Activated CD4-positive, alpha-beta memory T cell treated with anti-CD3 and anti-CD28 coated beads for 36 hours (primary cell): ENCODE results near the gene GMDS. TPM values are rescaled to one million over a fixed set of nuclear protein-coding genes. Genes with fewer than 3 reads are reported as not detected.
"Not testable (repeated sequence)": the region's sequence is repeated elsewhere in the genome, so short reads cannot be mapped to it uniquely, and the experiment has no call there.

ENCODE experiments used
- CTCF ChIA-PET: fragments of 350-600 bp; sonication (Branson Sonifier 250); formaldehyde crosslinking; loops from one replicate; lab custom pipeline; 2021; ENCODE audit warnings: antibody characterized with exemption, inconsistent platforms; lab: Charles Lee
- POLR2A ChIA-PET: fragments of 350-600 bp; sonication (Branson Sonifier 250); formaldehyde crosslinking; loops from one replicate; lab custom pipeline; 2021; ENCODE audit warnings: antibody characterized with exemption; lab: Charles Lee
- DNase-seq: peaks from one replicate; pipeline ENCODE4 v3.0.0-alpha.2; 2020
- H3K27ac Mint-ChIP-seq: one replicate; pipeline ENCODE4 v1.8.0; 2021; ENCODE audit warnings: mixed read lengths
- H3K27me3 Mint-ChIP-seq: one replicate; pipeline ENCODE4 v1.8.0; 2021; ENCODE audit warnings: mixed read lengths
- H3K36me3 Mint-ChIP-seq: one replicate; pipeline ENCODE4 v1.8.0; 2021; ENCODE audit warnings: mixed read lengths
- H3K4me1 Mint-ChIP-seq: one replicate; pipeline ENCODE4 v1.8.0; 2021; ENCODE audit warnings: low read depth, mixed read lengths
- H3K4me3 Mint-ChIP-seq: one replicate; pipeline ENCODE4 v1.8.0; 2021; ENCODE audit warnings: mild to moderate bottlenecking, mixed read lengths
- H3K9me3 Mint-ChIP-seq: one replicate; pipeline ENCODE4 v1.8.0; 2021; ENCODE audit warnings: mixed read lengths
- intact Hi-C: fragments of 100-400 bp; cut with micrococcal nuclease; formaldehyde crosslinking; loops from one replicate; pipeline ENCODE4 v1.15.1; 2023
- total RNA-seq, 2 experiments: library from RNA; stranded (reverse); gene quantifications; one replicate each; pipeline ENCODE4 v1.2.3, GENCODE V29; 2021

GMDS gene
- total RNA-seq, 2 experiments from 2014 or later = 34.7 to 36.4 TPM

DNA sequence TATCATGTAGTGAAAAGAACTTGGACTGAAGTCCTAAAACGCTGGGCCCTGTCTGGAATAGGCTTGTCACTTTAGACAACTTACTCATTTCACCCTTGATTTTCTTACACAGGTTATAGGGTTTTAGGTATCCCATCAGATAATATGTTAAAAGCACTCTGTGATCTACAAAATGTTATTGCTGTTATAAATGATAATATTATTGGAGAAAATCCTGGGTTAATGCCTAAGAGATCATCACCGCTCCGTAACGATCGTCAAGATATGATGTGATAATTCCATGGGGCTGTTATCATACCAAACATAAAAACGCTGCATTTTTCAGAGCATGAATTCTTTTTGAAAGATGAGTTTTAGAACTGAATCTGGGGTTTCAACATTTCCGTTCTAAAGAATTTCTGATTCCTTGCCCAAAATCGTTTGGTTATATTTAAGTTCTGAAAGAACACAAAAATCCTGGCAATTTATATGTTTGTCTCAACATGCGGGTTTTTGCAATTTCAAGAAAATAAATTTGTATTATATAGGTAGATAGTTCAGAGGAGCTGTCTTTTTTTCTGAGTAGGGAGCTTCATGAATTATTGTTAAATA is 480.9 kb downstream of the GMDS start:
- no peak for DNase-seq
- no peaks in the 10 kb centered on the region for H3K27me3 Mint-ChIP-seq
- H3K4me3 Mint-ChIP-seq = no peak overlapping the region
- H3K36me3 Mint-ChIP-seq = peaks cover 5% of the 10 kb centered on the region
- H3K9me3 Mint-ChIP-seq = no peaks in the 10 kb centered on the region
- CTCF ChIA-PET = no interaction called here
- POLR2A ChIA-PET = no interaction called here
- intact Hi-C loops = no loop called here
- H3K4me1 Mint-ChIP-seq = peaks cover 3% of the 10 kb centered on the region
- H3K27ac Mint-ChIP-seq = no peak overlapping the region

GRCh38 chr6:1763404-1763803 is 482.0 kb downstream of the GMDS start:
- H3K27me3 Mint-ChIP-seq = no peaks in the 10 kb centered on the region
- ChIA-PET CTCF (no interaction called here), POLR2A (no interaction called here)
- no peak overlapping the region for H3K27ac Mint-ChIP-seq
- DNase-seq = no peak
- H3K36me3 Mint-ChIP-seq = peaks cover 5% of the 10 kb centered on the region
- no peaks in the 10 kb centered on the region for H3K9me3 Mint-ChIP-seq
- no peak overlapping the region for H3K4me3 Mint-ChIP-seq
- intact Hi-C loops = no loop called here
- H3K4me1 Mint-ChIP-seq = peaks cover 3% of the 10 kb centered on the region

DNA sequence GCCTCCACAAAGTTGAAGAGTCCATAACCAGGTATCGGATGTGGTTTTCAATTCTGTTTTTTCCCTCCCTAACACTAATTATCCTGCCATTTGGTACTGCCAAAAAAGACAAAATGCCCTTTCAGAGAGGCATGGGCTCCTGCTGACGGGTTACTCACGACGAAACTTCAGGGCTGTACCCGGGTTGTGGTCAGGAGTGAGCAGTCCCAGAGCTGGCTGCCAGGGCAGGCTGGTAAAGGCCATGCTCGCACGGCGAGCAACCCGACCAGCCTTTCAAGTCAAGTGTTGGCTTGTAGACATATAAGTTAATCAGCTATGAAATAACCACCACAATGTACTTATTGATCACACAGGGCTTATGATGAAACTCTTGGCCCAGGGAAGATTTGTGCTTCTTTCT is 483.2 kb downstream of the GMDS start:
- Mint-ChIP-seq H3K9me3 (no peaks in the 10 kb centered on the region), H3K27me3 (no peaks in the 10 kb centered on the region), H3K27ac (no peak overlapping the region), H3K36me3 (peaks cover 5% of the 10 kb centered on the region), H3K4me3 (no peak overlapping the region), H3K4me1 (no peaks in the 10 kb centered on the region)
- ChIA-PET CTCF (no interaction called here), POLR2A (no interaction called here)
- intact Hi-C loops = no loop called here
- no peak for DNase-seq

- no peak for DNase-seq
- no peaks in the 10 kb centered on the region for H3K4me1 Mint-ChIP-seq
- H3K27ac Mint-ChIP-seq = no peak overlapping the region
- intact Hi-C loops = no loop called here
- peaks cover 5% of the 10 kb centered on the region for H3K36me3 Mint-ChIP-seq
- H3K4me3 Mint-ChIP-seq = no peak overlapping the region
- POLR2A ChIA-PET = no interaction called here
- H3K27me3 Mint-ChIP-seq = no peaks in the 10 kb centered on the region
- CTCF ChIA-PET = no interaction called here
- no peaks in the 10 kb centered on the region for H3K9me3 Mint-ChIP-seq
Observed at GRCh38 chr6:1761477-1761877, 483.9 kb downstream of the GMDS start.

- intact Hi-C loops = no loop called here
- Mint-ChIP-seq H3K36me3 (peaks cover 3% of the 10 kb centered on the region), H3K27me3 (no peaks in the 10 kb centered on the region), H3K4me1 (no peaks in the 10 kb centered on the region), H3K27ac (no peak overlapping the region), H3K9me3 (no peaks in the 10 kb centered on the region), H3K4me3 (no peak overlapping the region)
- ChIA-PET POLR2A (no interaction called here), CTCF (no interaction called here)
- no peak for DNase-seq
Observed at GRCh38 chr6:1760876-1761275, 484.5 kb downstream of the GMDS start.

DNA sequence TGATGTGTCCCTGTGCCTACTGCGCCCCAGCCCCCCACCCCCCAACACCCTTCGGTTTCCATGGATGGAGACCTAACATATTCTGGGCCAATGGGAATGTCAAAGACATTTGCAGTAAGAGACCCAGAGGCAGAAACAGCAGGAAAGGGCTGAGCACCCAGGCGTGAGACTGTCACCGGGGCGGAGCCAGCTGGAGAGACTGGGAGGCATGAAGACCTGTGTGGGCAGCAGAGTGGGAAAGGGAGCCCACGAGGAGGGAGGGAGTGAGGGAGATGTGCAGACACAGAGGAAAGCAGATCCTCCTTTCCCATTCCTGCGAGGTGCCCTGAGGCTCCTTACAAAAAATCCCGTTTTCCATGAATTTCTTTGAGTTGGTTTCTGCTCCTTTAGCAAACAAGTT is 485.5 kb downstream of the GMDS start:
- Mint-ChIP-seq H3K27me3 (no peaks in the 10 kb centered on the region), H3K36me3 (peaks cover 4% of the 10 kb centered on the region), H3K4me1 (no peaks in the 10 kb centered on the region), H3K4me3 (no peak overlapping the region), H3K9me3 (no peaks in the 10 kb centered on the region), H3K27ac (no peak overlapping the region)
- no peak for DNase-seq
- CTCF ChIA-PET = no interaction called here
- intact Hi-C loops = no loop called here
- POLR2A ChIA-PET = no interaction called here

DNA sequence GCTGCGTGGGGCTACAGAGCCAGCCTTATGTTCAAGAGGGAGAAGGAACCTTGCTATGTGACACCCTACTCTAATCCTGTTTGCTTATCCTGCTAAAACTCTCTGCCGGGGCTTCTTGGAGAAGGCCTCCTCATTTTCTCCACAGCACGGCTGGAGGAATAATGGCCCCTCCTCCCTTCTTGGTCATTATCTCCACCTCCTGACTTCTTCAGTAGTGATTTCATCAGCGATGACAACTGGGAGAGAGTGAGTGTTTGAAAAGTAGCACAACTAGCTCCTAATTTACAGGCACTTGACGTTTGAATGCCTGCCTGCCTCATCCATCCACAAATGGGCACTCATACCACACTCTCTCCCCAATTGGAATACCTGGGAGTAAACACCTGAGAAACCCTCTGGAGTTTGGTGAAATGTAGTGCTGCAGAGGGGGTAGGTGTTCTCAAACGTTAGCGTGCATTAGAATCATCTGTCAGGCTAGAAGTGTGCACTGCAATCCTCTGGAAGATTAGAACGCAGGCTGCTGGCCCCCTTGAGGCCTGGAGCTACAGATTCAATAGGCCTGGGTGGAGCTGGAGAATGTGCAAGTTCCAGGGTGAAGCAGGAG is 487.2 kb downstream of the GMDS start:
- DNase-seq = no peak
- Mint-ChIP-seq H3K36me3 (peaks cover 11% of the 10 kb centered on the region), H3K4me1 (no peaks in the 10 kb centered on the region), H3K27ac (no peak overlapping the region), H3K4me3 (no peak overlapping the region), H3K27me3 (no peaks in the 10 kb centered on the region), H3K9me3 (peaks cover 9% of the 10 kb centered on the region)
- CTCF ChIA-PET = no interaction called here
- intact Hi-C loops = no loop called here
- POLR2A ChIA-PET = no interaction called here

- no peaks in the 10 kb centered on the region for H3K27me3 Mint-ChIP-seq
- no peaks in the 10 kb centered on the region for H3K4me1 Mint-ChIP-seq
- no peak overlapping the region for H3K4me3 Mint-ChIP-seq
- ChIA-PET CTCF (no interaction called here), POLR2A (interaction anchor here (0.8 kb wide), 1 partner anchor 303 kb away, joined by 3 read pairs; no protein-coding TSS in a partner anchor)
- no peak for DNase-seq
- no peak overlapping the region for H3K27ac Mint-ChIP-seq
- H3K9me3 Mint-ChIP-seq = peaks cover 19% of the 10 kb centered on the region
- peaks cover 18% of the 10 kb centered on the region for H3K36me3 Mint-ChIP-seq
- intact Hi-C loops = no loop called here
Observed at GRCh38 chr6:1757131-1757530, 488.3 kb downstream of the GMDS start.

DNA sequence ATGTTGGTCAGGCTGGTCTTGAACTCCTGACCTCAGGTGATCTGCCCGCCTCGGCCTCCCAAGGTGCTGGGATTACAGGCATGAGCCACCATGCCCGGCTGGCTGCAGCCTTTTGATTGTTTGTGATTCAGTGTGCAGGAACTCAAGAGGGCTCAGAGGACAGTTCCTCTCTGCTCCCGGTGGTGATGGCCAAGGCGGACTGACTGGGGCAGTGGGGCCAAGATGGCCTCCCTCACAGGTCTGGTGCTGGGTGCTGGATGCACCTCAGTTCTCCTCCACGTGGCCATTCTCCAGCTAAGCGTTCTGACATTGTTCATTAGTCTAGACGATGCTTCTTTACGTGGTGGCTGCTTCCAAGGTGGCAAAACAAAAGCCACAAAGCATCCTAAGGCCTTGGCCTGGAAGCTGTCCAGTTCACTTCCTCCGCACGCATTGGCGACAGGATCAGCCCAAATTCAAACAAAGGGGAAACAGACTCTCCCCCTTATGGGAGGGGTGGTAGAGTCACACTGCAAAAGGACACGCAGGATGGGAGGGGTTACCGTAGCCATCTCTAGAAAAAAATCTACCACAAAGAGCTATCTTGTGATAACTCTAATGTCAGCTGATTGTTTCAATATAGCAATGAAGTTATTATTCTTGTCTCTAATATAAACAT is 488.8 kb downstream of the GMDS start:
- Mint-ChIP-seq H3K9me3 (peaks cover 23% of the 10 kb centered on the region), H3K4me1 (no peaks in the 10 kb centered on the region), H3K4me3 (no peak overlapping the region), H3K27me3 (no peaks in the 10 kb centered on the region), H3K27ac (no peak overlapping the region), H3K36me3 (peaks cover 23% of the 10 kb centered on the region)
- DNase-seq = no peak
- POLR2A ChIA-PET = interaction anchor here (0.8 kb wide), 1 partner anchor 303 kb away, joined by 3 read pairs; no protein-coding TSS in a partner anchor
- intact Hi-C loops = no loop called here
- CTCF ChIA-PET = no interaction called here

- Mint-ChIP-seq H3K36me3 (peaks cover 22% of the 10 kb centered on the region), H3K9me3 (peaks cover 24% of the 10 kb centered on the region)
- CTCF ChIA-PET, intact Hi-C loops, H3K27ac Mint-ChIP-seq, H3K4me1 Mint-ChIP-seq, POLR2A ChIA-PET, DNase-seq, H3K4me3 Mint-ChIP-seq, H3K27me3 Mint-ChIP-seq: not testable (repeated sequence)
Observed at GRCh38 chr6:1751063-1751462, 494.3 kb downstream of the GMDS start.

GRCh38 chr6:1749041-1749440 is 496.4 kb downstream of the GMDS start:
- Mint-ChIP-seq H3K4me3 (no peak overlapping the region), H3K27ac (no peak overlapping the region), H3K36me3 (peaks cover 20% of the 10 kb centered on the region), H3K4me1 (no peaks in the 10 kb centered on the region), H3K9me3 (peaks cover 23% of the 10 kb centered on the region), H3K27me3 (no peaks in the 10 kb centered on the region)
- intact Hi-C loops = no loop called here
- POLR2A ChIA-PET = no interaction called here
- CTCF ChIA-PET = no interaction called here
- no peak for DNase-seq

- DNase-seq = no peak
- H3K27me3 Mint-ChIP-seq = no peaks in the 10 kb centered on the region
- intact Hi-C loops = no loop called here
- H3K4me1 Mint-ChIP-seq = no peaks in the 10 kb centered on the region
- CTCF ChIA-PET = no interaction called here
- no peak overlapping the region for H3K4me3 Mint-ChIP-seq
- peaks cover 9% of the 10 kb centered on the region for H3K36me3 Mint-ChIP-seq
- peaks cover 9% of the 10 kb centered on the region for H3K9me3 Mint-ChIP-seq
- POLR2A ChIA-PET = no interaction called here
- H3K27ac Mint-ChIP-seq = no peak overlapping the region
Observed at GRCh38 chr6:1747531-1747930, 497.9 kb downstream of the GMDS start.

- Mint-ChIP-seq H3K36me3 (peaks cover 5% of the 10 kb centered on the region), H3K27me3 (no peaks in the 10 kb centered on the region), H3K4me1 (no peaks in the 10 kb centered on the region), H3K4me3 (no peak overlapping the region), H3K9me3 (peaks cover 4% of the 10 kb centered on the region), H3K27ac (no peak overlapping the region)
- ChIA-PET CTCF (no interaction called here), POLR2A (no interaction called here)
- intact Hi-C loops = no loop called here
- DNase-seq = no peak
Observed at GRCh38 chr6:1747003-1747402, 498.4 kb downstream of the GMDS start.
